Measurements from ENCODE around the gene SLCO1A2.

SLCO1A2 gene

GRCh38 chr12:21257172-21257571 is 77.5 kb downstream of the SLCO1A2 start:
- no peaks in the 10 kb centered on the region for H3K27me3 Mint-ChIP-seq (ENCODE audit: low read depth, poor library complexity)

GRCh38 chr12:21252070-21252469 is 82.6 kb downstream of the SLCO1A2 start:
- no peak for TF ChIP-seq CTCF (IDR thresholded peaks at IDR 0.05)

More at GRCh38 chr12:21257172-21257571, 77.5 kb downstream of the SLCO1A2 start:
- H3K4me3 Mint-ChIP-seq = no peak overlapping the region
- peaks cover 8% of the 10 kb centered on the region for H3K9me3 Mint-ChIP-seq
- no peak for DNase-seq
- H3K4me1 Mint-ChIP-seq = no peaks in the 10 kb centered on the region
- no peaks in the 10 kb centered on the region for H3K36me3 Mint-ChIP-seq (ENCODE audit: low read depth)
- TF ChIP-seq CTCF (IDR thresholded peaks at IDR 0.05) = no peak
- H3K27ac Mint-ChIP-seq = no peak overlapping the region

GRCh38 chr12:21248679-21249078 is 86.0 kb downstream of the SLCO1A2 start:
- no peaks in the 10 kb centered on the region for H3K36me3 Mint-ChIP-seq (ENCODE audit: low read depth)
- H3K4me1 Mint-ChIP-seq = no peaks in the 10 kb centered on the region
- no peak overlapping the region for H3K4me3 Mint-ChIP-seq
- no peak overlapping the region for H3K27ac Mint-ChIP-seq
- DNase-seq = no peak
- TF ChIP-seq CTCF (IDR thresholded peaks at IDR 0.05) = no peak
- no peaks in the 10 kb centered on the region for H3K9me3 Mint-ChIP-seq
- peaks cover 2% of the 10 kb centered on the region for H3K27me3 Mint-ChIP-seq (ENCODE audit: low read depth, poor library complexity)

More at GRCh38 chr12:21252070-21252469, 82.6 kb downstream of the SLCO1A2 start:
- no peaks in the 10 kb centered on the region for H3K9me3 Mint-ChIP-seq
- H3K4me3 Mint-ChIP-seq = no peak overlapping the region
- no peaks in the 10 kb centered on the region for H3K36me3 Mint-ChIP-seq (ENCODE audit: low read depth)
- no peaks in the 10 kb centered on the region for H3K4me1 Mint-ChIP-seq
- H3K27ac Mint-ChIP-seq = peak overlapping the region; percentile 37
- no peak for DNase-seq
- H3K27me3 Mint-ChIP-seq (ENCODE audit: low read depth, poor library complexity) = peaks cover 2% of the 10 kb centered on the region

- Mint-ChIP-seq H3K4me1 (no peaks in the 10 kb centered on the region), H3K36me3 (ENCODE audit: low read depth) (no peaks in the 10 kb centered on the region), H3K27me3 (ENCODE audit: low read depth, poor library complexity) (no peaks in the 10 kb centered on the region), H3K4me3 (no peak overlapping the region), H3K27ac (no peak overlapping the region), H3K9me3 (no peaks in the 10 kb centered on the region)
- no peak for DNase-seq
- no peak for TF ChIP-seq CTCF (IDR thresholded peaks at IDR 0.05)
Observed at GRCh38 chr12:21239866-21240265, 94.9 kb downstream of the SLCO1A2 start.

GRCh38 chr12:21234395-21234794 is 100.3 kb downstream of the SLCO1A2 start:
- H3K27me3 Mint-ChIP-seq (ENCODE audit: low read depth, poor library complexity) = no peaks in the 10 kb centered on the region
- H3K36me3 Mint-ChIP-seq (ENCODE audit: low read depth) = no peaks in the 10 kb centered on the region
- DNase-seq = no peak
- H3K27ac Mint-ChIP-seq = no peak overlapping the region
- TF ChIP-seq CTCF (IDR thresholded peaks at IDR 0.05) = no peak
- H3K9me3 Mint-ChIP-seq = no peaks in the 10 kb centered on the region
- H3K4me1 Mint-ChIP-seq = no peaks in the 10 kb centered on the region
- no peak overlapping the region for H3K4me3 Mint-ChIP-seq

- H3K9me3 Mint-ChIP-seq = no peaks in the 10 kb centered on the region
- H3K4me3 Mint-ChIP-seq = no peak overlapping the region
- H3K27ac Mint-ChIP-seq = no peak overlapping the region
- no peaks in the 10 kb centered on the region for H3K4me1 Mint-ChIP-seq
- DNase-seq = no peak
- H3K36me3 Mint-ChIP-seq (ENCODE audit: low read depth) = no peaks in the 10 kb centered on the region
- TF ChIP-seq CTCF (IDR thresholded peaks at IDR 0.05) = no peak
- no peaks in the 10 kb centered on the region for H3K27me3 Mint-ChIP-seq (ENCODE audit: low read depth, poor library complexity)
Observed at GRCh38 chr12:21223930-21224329, 110.8 kb downstream of the SLCO1A2 start.

Measured in nephron progenitor cell (in vitro differentiated cells).